Duodenal mucosa (tissue), 2 donors: ENCODE results near the gene E2F6.

Source experiments
- H3K27ac ChIP-seq: one replicate; pipeline ENCODE4 v1.7.0; 2013; ENCODE audit warnings: low read depth, low read length
- H3K27me3 ChIP-seq, 2 donors: one replicate each; pipeline ENCODE4 v1.7.0; 2013; ENCODE audit warnings: low read length in 2 of 2, control low read depth in 1 of 2; ENCODE audit not compliant: insufficient read depth in 2 of 2, control insufficient read depth in 1 of 2
- H3K36me3 ChIP-seq, 2 donors: one replicate each; pipeline ENCODE4 v1.7.0; 2013; ENCODE audit warnings: low read length in 2 of 2, control low read depth in 1 of 2; ENCODE audit not compliant: insufficient read depth in 2 of 2, control insufficient read depth in 1 of 2
- H3K4me1 ChIP-seq, 2 donors: one replicate each; pipeline ENCODE4 v1.7.0; 2013; ENCODE audit warnings: low read length in 2 of 2, control low read depth in 1 of 2; ENCODE audit not compliant: insufficient read depth in 2 of 2, control insufficient read depth in 1 of 2
- H3K4me3 ChIP-seq, 2 donors: one replicate each; pipeline ENCODE4 v1.7.0; 2013; ENCODE audit warnings: low read length in 2 of 2, low read depth in 1 of 2
- H3K9ac ChIP-seq, 2 donors: one replicate each; pipeline ENCODE4 v1.7.0; 2013; ENCODE audit warnings: low read length in 2 of 2, low read depth in 1 of 2
- H3K9me3 ChIP-seq, 2 donors: one replicate each; pipeline ENCODE4 v1.7.0; 2013; ENCODE audit warnings: low read length in 2 of 2, control low read depth in 1 of 2; ENCODE audit not compliant: control insufficient read depth in 1 of 2

The E2F6 gene

GRCh38 chr2:11480406-11480805, 14.4 kb upstream of the E2F6 start:
- Histone ChIP-seq H3K36me3 (no peaks in the 10 kb centered on the region), H3K4me3 (no peak overlapping the region), H3K9ac (no peak overlapping the region), H3K4me1 (peaks cover 4% of the 10 kb centered on the region in 2 donors), H3K27me3 (peaks cover 19 to 24% of the 10 kb centered on the region in 2 donors), H3K9me3 (no peaks in the 10 kb centered on the region), H3K27ac (no peak overlapping the region)

GRCh38 chr2:11478899-11479605, 13.1 kb upstream of the E2F6 start:
- Histone ChIP-seq H3K4me1 (peaks cover 4% of the 10 kb centered on the region in 2 donors), H3K4me3 (no peak overlapping the region), H3K27ac (no peak overlapping the region), H3K9me3 (no peaks in the 10 kb centered on the region), H3K9ac (no peak overlapping the region), H3K36me3 (no peaks in the 10 kb centered on the region), H3K27me3 (peaks cover 17 to 18% of the 10 kb centered on the region in 2 donors)

- Histone ChIP-seq H3K27ac (no peak overlapping the region), H3K9me3 (no peaks in the 10 kb centered on the region), H3K9ac (no peak overlapping the region), H3K27me3 (peaks cover 9 to 14% of the 10 kb centered on the region in 2 donors), H3K4me1 (peaks cover 0 to under 1% of the 10 kb centered on the region in 2 donors), H3K4me3 (no peak overlapping the region), H3K36me3 (no peaks in the 10 kb centered on the region)
Measured at GRCh38 chr2:11477994-11478393, 12.0 kb upstream of the E2F6 start.

GRCh38 chr2:11473659-11474433, 7.9 kb upstream of the E2F6 start:
- H3K27me3 ChIP-seq = no peaks in the 10 kb centered on the region
- H3K9me3 ChIP-seq = no peaks in the 10 kb centered on the region
- no peaks in the 10 kb centered on the region for H3K36me3 ChIP-seq
- H3K4me3 ChIP-seq = no peak overlapping the region
- H3K4me1 ChIP-seq = no peaks in the 10 kb centered on the region
- no peak overlapping the region for H3K9ac ChIP-seq
- H3K27ac ChIP-seq = no peak overlapping the region

- Histone ChIP-seq H3K4me3 (no peak overlapping the region), H3K9me3 (no peaks in the 10 kb centered on the region), H3K27ac (no peak overlapping the region), H3K36me3 (no peaks in the 10 kb centered on the region), H3K9ac (no peak overlapping the region), H3K4me1 (peaks cover 0 to 8% of the 10 kb centered on the region in 2 donors), H3K27me3 (no peaks in the 10 kb centered on the region)
Measured at GRCh38 chr2:11467749-11468148, 1.8 kb upstream of the E2F6 start.

- Histone ChIP-seq H3K27me3 (no peaks in the 10 kb centered on the region), H3K9me3 (no peaks in the 10 kb centered on the region), H3K27ac (no peak overlapping the region), H3K36me3 (no peaks in the 10 kb centered on the region), H3K9ac (no peak overlapping the region), H3K4me1 (peaks cover 0 to 8% of the 10 kb centered on the region in 2 donors), H3K4me3 (peak overlapping the region in 1 of 2 donors; percentile 80)
Measured at GRCh38 chr2:11467129-11467649, 1.2 kb upstream of the E2F6 start.

GRCh38 chr2:11466307-11467128, 557 bp upstream of the E2F6 start:
- Histone ChIP-seq H3K9me3 (no peaks in the 10 kb centered on the region), H3K27ac (no peak overlapping the region), H3K36me3 (no peaks in the 10 kb centered on the region), H3K27me3 (no peaks in the 10 kb centered on the region), H3K4me1 (peaks cover 0 to 8% of the 10 kb centered on the region in 2 donors), H3K9ac (peak overlapping the region in 1 of 2 donors; percentile 59), H3K4me3 (peak overlapping the region; percentile 80 to 83)

GRCh38 chr2:11465110-11465484, 864 bp downstream of the E2F6 start:
- Histone ChIP-seq H3K9me3 (no peaks in the 10 kb centered on the region), H3K4me1 (peaks cover 0 to 8% of the 10 kb centered on the region in 2 donors), H3K9ac (peak overlapping the region; percentile 38 to 59), H3K27me3 (no peaks in the 10 kb centered on the region), H3K36me3 (peaks cover 0 to 4% of the 10 kb centered on the region in 2 donors), H3K4me3 (peak overlapping the region; percentile 80 to 83), H3K27ac (no peak overlapping the region)

- H3K9ac ChIP-seq = no peak overlapping the region
- peaks cover 7 to 18% of the 10 kb centered on the region in 2 donors for H3K36me3 ChIP-seq
- no peak overlapping the region for H3K27ac ChIP-seq
- no peaks in the 10 kb centered on the region for H3K9me3 ChIP-seq
- peaks cover 0 to 8% of the 10 kb centered on the region in 2 donors for H3K4me1 ChIP-seq
- no peaks in the 10 kb centered on the region for H3K27me3 ChIP-seq
- H3K4me3 ChIP-seq = no peak overlapping the region
Measured at GRCh38 chr2:11459816-11460215, 6.1 kb downstream of the E2F6 start.
